Measurements from ENCODE around the gene DNAJC22. TPM values are rescaled to one million over a fixed set of nuclear protein-coding genes. Genes with fewer than 3 reads are reported as not detected.

The DNAJC22 gene
- total and polyA plus RNA-seq, 11 donors, result 0.08 to 4.4 (median 0.52) TPM; not detected in 4

GRCh38 chr12:49340095-49340870 lies 6.4 kb upstream of the DNAJC22 start:
- no peaks in the 10 kb centered on the region for H3K36me3 ChIP-seq
- H3K27me3 ChIP-seq, result peaks cover 28 to 86% (median 57%) of the 10 kb centered on the region in 9 donors
- no peak overlapping the region for H3K4me3 ChIP-seq
- TF ChIP-seq POLR2A (IDR thresholded peaks at IDR 0.05), result no peak
- no peak for TF ChIP-seq CTCF (IDR thresholded peaks at IDR 0.05)
- DNase-seq (no peak), ATAC-seq (no peak)
- no peak overlapping the region for H3K27ac ChIP-seq
- H3K4me1 ChIP-seq, result peaks cover 6 to 48% (median 25%) of the 10 kb centered on the region in 12 donors
- no peaks in the 10 kb centered on the region for H3K9me3 ChIP-seq
- intact Hi-C loops (cut with DNase I), result loop anchor here in 2 of 10 donors (5.0 kb wide), 1 partner anchor 53 kb away; no protein-coding TSS in a partner anchor
- 61 to 75% (median 67%) methylated on average over 6 of the region's 6 CpGs for WGBS, 4 donors

DNA sequence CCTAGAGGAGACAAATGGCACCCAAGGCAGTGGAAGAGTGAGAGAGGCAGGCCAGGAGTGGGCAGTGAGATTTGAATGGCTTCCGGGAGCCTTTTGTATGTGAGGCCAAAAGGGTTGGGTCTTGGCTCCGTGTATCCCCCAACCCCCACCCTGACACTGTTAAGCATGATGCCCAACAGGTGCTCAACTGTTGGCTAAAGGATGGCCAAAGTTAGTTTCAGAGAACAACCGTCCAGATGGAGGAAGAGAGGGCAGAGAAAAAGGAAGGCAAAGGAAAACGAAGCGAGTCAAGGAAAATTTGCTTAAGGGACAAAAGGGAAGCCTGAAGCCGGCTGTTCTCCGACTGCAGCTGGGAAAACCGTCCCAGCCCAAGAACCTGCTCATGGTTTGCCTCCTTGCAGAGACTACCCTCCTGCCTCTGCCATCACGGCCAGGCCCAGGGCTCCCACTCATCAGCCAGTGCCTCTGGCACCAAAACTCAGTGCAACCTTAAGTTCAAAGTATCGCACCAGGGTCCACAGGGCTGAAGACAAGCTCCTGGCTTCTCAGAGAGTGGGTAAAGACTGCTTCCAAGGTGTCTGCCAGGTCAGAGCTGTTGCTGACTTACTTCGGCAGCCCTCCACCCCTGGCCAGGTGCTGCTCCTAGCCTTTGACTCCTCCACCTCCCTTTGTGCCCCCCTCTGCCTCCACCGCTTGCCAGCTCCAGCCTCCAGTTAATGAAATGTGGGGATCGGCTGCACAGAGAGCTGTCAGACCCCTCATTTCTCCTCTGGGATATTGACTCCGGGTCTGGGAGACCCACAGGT lies 5.5 kb upstream of the DNAJC22 start:
- no peaks in the 10 kb centered on the region for H3K9me3 ChIP-seq
- H3K4me3 ChIP-seq, result no peak overlapping the region
- ATAC-seq (no peak), DNase-seq (no peak)
- 43 to 55% (median 51%) methylated on average over 14 of the region's 14 CpGs for WGBS, 4 donors
- peaks cover 6 to 53% (median 34%) of the 10 kb centered on the region in 12 donors for H3K4me1 ChIP-seq
- no peak overlapping the region for H3K27ac ChIP-seq
- peaks cover 29 to 86% (median 57%) of the 10 kb centered on the region in 9 donors for H3K27me3 ChIP-seq
- H3K36me3 ChIP-seq, result no peaks in the 10 kb centered on the region
- intact Hi-C loops (cut with DNase I), result loop anchor here in 2 of 10 donors (5.0 kb wide), 1 partner anchor 54 kb away; no protein-coding TSS in a partner anchor
- TF ChIP-seq CTCF (IDR thresholded peaks at IDR 0.05) (no peak), POLR2A (IDR thresholded peaks at IDR 0.05) (no peak)

DNA sequence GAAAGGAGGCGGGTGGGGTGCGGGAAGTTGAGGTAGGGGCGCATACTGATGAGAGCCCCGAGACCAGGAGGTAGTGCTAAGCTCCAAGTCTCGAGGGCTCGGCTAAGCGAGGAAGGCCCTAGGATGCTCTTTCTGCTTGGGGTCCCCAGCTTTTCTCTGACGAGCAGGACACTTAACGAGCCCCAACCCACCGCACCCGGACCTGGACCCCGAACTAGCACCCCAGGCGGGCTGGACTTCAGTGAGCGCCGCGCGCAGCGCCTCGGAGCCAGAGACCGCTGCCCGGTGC lies 5.0 kb upstream of the DNAJC22 start:
- Histone ChIP-seq H3K27me3 (peaks cover 29 to 86% (median 57%) of the 10 kb centered on the region in 9 donors), H3K9me3 (no peaks in the 10 kb centered on the region), H3K27ac (no peak overlapping the region), H3K4me3 (peak overlapping the region in 9 of 12 donors; percentile 43 to 62 (median 53)), H3K4me1 (peaks cover 10 to 53% (median 39%) of the 10 kb centered on the region in 12 donors), H3K36me3 (no peaks in the 10 kb centered on the region)
- 20 to 38% (median 28%) methylated on average over 21 of the region's 21 CpGs for WGBS, 4 donors
- DNase-seq (no peak), ATAC-seq (no peak)
- intact Hi-C loops (cut with DNase I), result loop anchor here in 2 of 10 donors (5.0 kb wide), 1 partner anchor 54 kb away; no protein-coding TSS in a partner anchor
- no peak for TF ChIP-seq CTCF (IDR thresholded peaks at IDR 0.05)

Measured in heart left ventricle (tissue), 16 donors.